ENCODE results near the gene CA6. TPM values are rescaled to one million over a fixed set of nuclear protein-coding genes. Genes with fewer than 3 reads are reported as not detected.

Gene CA6
- total RNA-seq, 1 experiment from 2014 or later: not detected

GRCh38 chr1:8989821-8990220 is 44.2 kb downstream of the CA6 start:
- Histone ChIP-seq H3K4ac (ENCODE audit: low read depth, low read length) (no peak overlapping the region), H2AFZ (ENCODE audit: low read length) (no peak overlapping the region), H3K14ac (ENCODE audit: insufficient read depth, low read length) (no peak overlapping the region), H2BK12ac (ENCODE audit: insufficient read length, low read depth, low read length) (no peak overlapping the region), H2BK5ac (ENCODE audit: insufficient read length, low read length) (no peak overlapping the region), H4K20me1 (ENCODE audit: control insufficient read depth, insufficient read depth, insufficient read length) (no peaks in the 10 kb centered on the region), H3K79me2 (ENCODE audit: insufficient read depth, low read length) (no peaks in the 10 kb centered on the region), H3K9ac (ENCODE audit: extremely low read depth, insufficient read length, low read length) (no peak overlapping the region), H2BK15ac (ENCODE audit: low read depth, low read length) (no peak overlapping the region), H2BK120ac (ENCODE audit: low read depth, low read length, poor library complexity, severe bottlenecking) (no peak overlapping the region), H2AK5ac (ENCODE audit: insufficient read length, low read length) (no peak overlapping the region), H3K4me1 (ENCODE audit: insufficient read depth, low read length) (no peaks in the 10 kb centered on the region), H4K5ac (ENCODE audit: insufficient read length, low read depth, low read length) (no peak overlapping the region), H3K4me2 (ENCODE audit: insufficient read depth, insufficient read length, low read length) (no peak overlapping the region), H3K27ac (ENCODE audit: insufficient read length, low read depth, low read length) (no peak overlapping the region), H3K56ac (ENCODE audit: insufficient read length, low read depth, low read length) (no peak overlapping the region), H3T11ph (ENCODE audit: low read length) (no peak overlapping the region), H2BK20ac (ENCODE audit: low read depth, low read length, poor library complexity, severe bottlenecking) (no peak overlapping the region), H4K8ac (replicated peaks; ENCODE audit: insufficient read length, low read depth, low read length) (no peak overlapping the region), H4K91ac (ENCODE audit: insufficient read length, low read depth, low read length) (no peak overlapping the region), H3K79me1 (ENCODE audit: insufficient read depth, low read depth, low read length, poor library complexity, severe bottlenecking) (no peaks in the 10 kb centered on the region), H3K27me3 (ENCODE audit: insufficient read depth, low read length) (no peaks in the 10 kb centered on the region), H3K9me3 (ENCODE audit: control insufficient read depth, low read depth, low read length) (no peaks in the 10 kb centered on the region), H3K18ac (ENCODE audit: insufficient read length, low read depth, low read length) (no peak overlapping the region), H3K23me2 (ENCODE audit: insufficient read length, low read depth, low read length, poor library complexity, severe bottlenecking) (no peaks in the 10 kb centered on the region), H3K23ac (ENCODE audit: insufficient read length, low read depth, low read length) (no peak overlapping the region)
- TF ChIP-seq, protein P1, sequence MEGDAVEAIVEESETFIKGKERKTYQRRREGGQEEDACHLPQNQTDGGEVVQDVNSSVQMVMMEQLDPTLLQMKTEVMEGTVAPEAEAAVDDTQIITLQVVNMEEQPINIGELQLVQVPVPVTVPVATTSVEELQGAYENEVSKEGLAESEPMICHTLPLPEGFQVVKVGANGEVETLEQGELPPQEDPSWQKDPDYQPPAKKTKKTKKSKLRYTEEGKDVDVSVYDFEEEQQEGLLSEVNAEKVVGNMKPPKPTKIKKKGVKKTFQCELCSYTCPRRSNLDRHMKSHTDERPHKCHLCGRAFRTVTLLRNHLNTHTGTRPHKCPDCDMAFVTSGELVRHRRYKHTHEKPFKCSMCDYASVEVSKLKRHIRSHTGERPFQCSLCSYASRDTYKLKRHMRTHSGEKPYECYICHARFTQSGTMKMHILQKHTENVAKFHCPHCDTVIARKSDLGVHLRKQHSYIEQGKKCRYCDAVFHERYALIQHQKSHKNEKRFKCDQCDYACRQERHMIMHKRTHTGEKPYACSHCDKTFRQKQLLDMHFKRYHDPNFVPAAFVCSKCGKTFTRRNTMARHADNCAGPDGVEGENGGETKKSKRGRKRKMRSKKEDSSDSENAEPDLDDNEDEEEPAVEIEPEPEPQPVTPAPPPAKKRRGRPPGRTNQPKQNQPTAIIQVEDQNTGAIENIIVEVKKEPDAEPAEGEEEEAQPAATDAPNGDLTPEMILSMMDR (conservative IDR thresholded peaks at IDR 0.05): no peak
- WGBS (ENCODE audit: extremely low coverage, insufficient read length, low lambda C conversion rate): no CpG with 5 or more reads among the region's 4 CpGs
- no peak for DNase-seq
- no peak overlapping the region for H3K27ac Mint-ChIP-seq
- H3K9me3 Mint-ChIP-seq: peaks cover 7% of the 10 kb centered on the region in 2 experiments
- no peak overlapping the region for H3K4me3 Mint-ChIP-seq
- peaks cover 3% of the 10 kb centered on the region; the same call in 1 of the 2 replicates for H3K27me3 Mint-ChIP-seq (ENCODE audit: low read depth)
- peaks cover 0 to 4% of the 10 kb centered on the region in 2 experiments; a peak in 2 of 4 replicates for H3K4me1 Mint-ChIP-seq
- H3K36me3 Mint-ChIP-seq (ENCODE audit: insufficient read depth in 1 of 3, low read depth in 3 of 3): peaks cover 4 to 8% (median 4%) of the 10 kb centered on the region in 3 experiments; a peak in 4 of 7 replicates

Data from H9 (cell line).